ENCODE data around the gene DSCAML1. TPM values are rescaled to one million over a fixed set of nuclear protein-coding genes. Genes with fewer than 3 reads are reported as not detected.

The DSCAML1 gene
- total RNA-seq, 1 experiment from 2014 or later: 0.90 TPM

DNA sequence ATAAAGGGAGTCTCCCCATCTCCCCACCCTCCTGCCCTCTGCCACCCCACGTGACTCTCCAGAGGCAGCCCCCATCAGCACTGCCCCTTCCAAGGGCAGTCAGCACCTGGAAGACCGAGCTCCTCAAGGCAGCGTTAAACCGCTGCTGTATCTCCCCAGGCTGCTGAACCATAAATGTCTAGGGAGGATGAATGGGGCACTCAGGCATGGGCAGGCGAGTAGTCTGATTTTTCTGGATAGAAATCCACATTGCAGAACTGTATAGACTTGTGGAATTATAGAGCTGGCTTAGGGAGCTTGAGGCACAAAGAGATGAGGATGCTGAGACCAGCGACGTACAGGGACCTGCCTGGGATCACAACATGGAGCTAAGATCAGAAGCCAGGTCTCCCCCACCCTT lies 269.7 kb downstream of the DSCAML1 start:
- TF ChIP-seq, protein P1, sequence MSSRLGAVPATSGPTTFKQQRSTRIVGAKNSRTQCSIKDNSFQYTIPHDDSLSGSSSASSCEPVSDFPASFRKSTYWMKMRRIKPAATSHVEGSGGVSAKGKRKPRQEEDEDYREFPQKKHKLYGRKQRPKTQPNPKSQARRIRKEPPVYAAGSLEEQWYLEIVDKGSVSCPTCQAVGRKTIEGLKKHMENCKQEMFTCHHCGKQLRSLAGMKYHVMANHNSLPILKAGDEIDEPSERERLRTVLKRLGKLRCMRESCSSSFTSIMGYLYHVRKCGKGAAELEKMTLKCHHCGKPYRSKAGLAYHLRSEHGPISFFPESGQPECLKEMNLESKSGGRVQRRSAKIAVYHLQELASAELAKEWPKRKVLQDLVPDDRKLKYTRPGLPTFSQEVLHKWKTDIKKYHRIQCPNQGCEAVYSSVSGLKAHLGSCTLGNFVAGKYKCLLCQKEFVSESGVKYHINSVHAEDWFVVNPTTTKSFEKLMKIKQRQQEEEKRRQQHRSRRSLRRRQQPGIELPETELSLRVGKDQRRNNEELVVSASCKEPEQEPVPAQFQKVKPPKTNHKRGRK (CRISPR knock-in tag; IDR thresholded peaks at IDR 0.05; ENCODE audit: borderline replicate concordance): no peak
- TF ChIP-seq JUN (CRISPR knock-in tag; IDR thresholded peaks at IDR 0.05) (no peak), ZBTB21 (CRISPR knock-in tag; IDR thresholded peaks at IDR 0.05; ENCODE audit: borderline replicate concordance) (no peak), TP53 (CRISPR knock-in tag; IDR thresholded peaks at IDR 0.05) (no peak), OVOL2 (CRISPR knock-in tag; IDR thresholded peaks at IDR 0.05; ENCODE audit: borderline replicate concordance) (no peak), FOXJ3 (CRISPR knock-in tag; IDR thresholded peaks at IDR 0.05; ENCODE audit: borderline replicate concordance) (no peak), E2F1 (CRISPR knock-in tag; IDR thresholded peaks at IDR 0.05) (no peak), TCF7 (CRISPR knock-in tag; IDR thresholded peaks at IDR 0.05; ENCODE audit: low read depth) (no peak), CREM (CRISPR knock-in tag; IDR thresholded peaks at IDR 0.05) (no peak), JAZF1 (CRISPR knock-in tag; IDR thresholded peaks at IDR 0.05) (no peak), MAX (CRISPR knock-in tag; IDR thresholded peaks at IDR 0.05) (no peak), NR3C1 (CRISPR knock-in tag; conservative IDR thresholded peaks at IDR 0.05; ENCODE audit: low read depth) (no peak), HMGXB4 (CRISPR knock-in tag; IDR thresholded peaks at IDR 0.05) (no peak), NFYB (CRISPR knock-in tag; conservative IDR thresholded peaks at IDR 0.05; ENCODE audit: low read depth) (no peak)
- TF ChIP-seq, protein P2, sequence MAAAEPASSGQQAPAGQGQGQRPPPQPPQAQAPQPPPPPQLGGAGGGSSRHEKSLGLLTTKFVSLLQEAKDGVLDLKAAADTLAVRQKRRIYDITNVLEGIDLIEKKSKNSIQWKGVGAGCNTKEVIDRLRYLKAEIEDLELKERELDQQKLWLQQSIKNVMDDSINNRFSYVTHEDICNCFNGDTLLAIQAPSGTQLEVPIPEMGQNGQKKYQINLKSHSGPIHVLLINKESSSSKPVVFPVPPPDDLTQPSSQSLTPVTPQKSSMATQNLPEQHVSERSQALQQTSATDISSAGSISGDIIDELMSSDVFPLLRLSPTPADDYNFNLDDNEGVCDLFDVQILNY (CRISPR knock-in tag; IDR thresholded peaks at IDR 0.05): no peak
- TF ChIP-seq, protein P3, sequence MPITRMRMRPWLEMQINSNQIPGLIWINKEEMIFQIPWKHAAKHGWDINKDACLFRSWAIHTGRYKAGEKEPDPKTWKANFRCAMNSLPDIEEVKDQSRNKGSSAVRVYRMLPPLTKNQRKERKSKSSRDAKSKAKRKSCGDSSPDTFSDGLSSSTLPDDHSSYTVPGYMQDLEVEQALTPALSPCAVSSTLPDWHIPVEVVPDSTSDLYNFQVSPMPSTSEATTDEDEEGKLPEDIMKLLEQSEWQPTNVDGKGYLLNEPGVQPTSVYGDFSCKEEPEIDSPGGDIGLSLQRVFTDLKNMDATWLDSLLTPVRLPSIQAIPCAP (CRISPR knock-in tag; IDR thresholded peaks at IDR 0.05): no peak
- no peak overlapping the region for H3K27ac Mint-ChIP-seq
- peaks cover 16% of the 10 kb centered on the region for H3K4me1 Mint-ChIP-seq
- ChIA-PET CTCF (interaction anchor here (1.5 to 3.2 kb wide), 4 partner anchors 35 to 101 kb away, joined by 3 to 11 read pairs (median 6); no protein-coding TSS in a partner anchor), POLR2A (no interaction called here)
- no peak overlapping the region for H3K4me3 Mint-ChIP-seq
- H3K27me3 Mint-ChIP-seq (ENCODE audit: low read depth): no peaks in the 10 kb centered on the region; the same call in 1 of the 2 replicates
- DNase-seq (ENCODE audit: low spot score): no peak
- no peaks in the 10 kb centered on the region for H3K9me3 Mint-ChIP-seq
- no peak for ATAC-seq
- no peaks in the 10 kb centered on the region for H3K36me3 Mint-ChIP-seq

GRCh38 chr11:117525866-117526542 lies 271.0 kb downstream of the DSCAML1 start:
- Mint-ChIP-seq H3K27me3 (ENCODE audit: low read depth) (no peaks in the 10 kb centered on the region; the same call in 1 of the 2 replicates), H3K27ac (no peak overlapping the region), H3K4me1 (peaks cover 16% of the 10 kb centered on the region), H3K9me3 (no peaks in the 10 kb centered on the region), H3K36me3 (no peaks in the 10 kb centered on the region), H3K4me3 (no peak overlapping the region)
- DNase-seq (ENCODE audit: low spot score): no peak
- no peak for ATAC-seq
- CTCF ChIA-PET: interaction anchor here (1.4 kb wide), 1 partner anchor 100 kb away, joined by 6 read pairs; no protein-coding TSS in a partner anchor
- no peak for TF ChIP-seq CREM (CRISPR knock-in tag; IDR thresholded peaks at IDR 0.05)
- POLR2A ChIA-PET: no interaction called here
